ENCODE data around the gene KMT2C. TPM values are rescaled to one million over a fixed set of nuclear protein-coding genes. Genes with fewer than 3 reads are reported as not detected.
"Not testable (repeated sequence)": the region's sequence is repeated elsewhere in the genome, so short reads cannot be mapped to it uniquely, and the experiment has no call there.

The KMT2C gene
- polyA plus RNA-seq, 1 donor from 2014 or later, result 29.8 TPM

DNA sequence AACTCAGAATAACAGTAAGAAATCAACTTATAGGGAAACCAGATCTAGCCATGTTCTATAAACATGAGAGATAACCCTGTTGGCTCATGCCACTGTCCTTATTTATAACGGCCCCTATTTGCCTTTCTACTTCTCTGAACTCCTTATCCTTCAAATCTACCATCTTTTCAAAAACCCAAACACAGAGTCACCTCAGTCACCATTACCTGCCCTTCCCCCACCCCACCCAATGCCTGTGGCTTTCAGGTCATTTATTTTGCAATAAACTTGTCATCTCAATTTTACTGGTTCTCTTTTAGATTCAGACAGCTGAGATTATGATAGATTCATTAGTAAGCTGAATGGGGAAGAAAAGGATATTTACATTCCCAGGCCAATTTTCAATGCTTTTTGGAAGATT, 53.6 kb downstream of the KMT2C start:
- Histone ChIP-seq H3K27ac (ENCODE audit: low read length) (no peak overlapping the region), H3K9ac (ENCODE audit: low read length) (no peak overlapping the region), H4K20me1 (ENCODE audit: insufficient read depth) (no peaks in the 10 kb centered on the region), H2AFZ (ENCODE audit: low read depth, low read length) (no peak overlapping the region), H3K4me2 (ENCODE audit: low read length) (no peak overlapping the region), H3K27me3 (ENCODE audit: insufficient read depth, low read depth, low read length) (no peaks in the 10 kb centered on the region), H3K9me3 (ENCODE audit: low read length) (no peaks in the 10 kb centered on the region), H3K36me3 (ENCODE audit: insufficient read depth, low read length) (no peaks in the 10 kb centered on the region), H3K4me3 (ENCODE audit: low read length) (no peak overlapping the region), H3K79me2 (replicated peaks; ENCODE audit: insufficient read depth, low read length) (peaks cover 28% of the 10 kb centered on the region), H3K9me2 (ENCODE audit: insufficient read depth, low read length) (no peaks in the 10 kb centered on the region), H3F3A (ENCODE audit: insufficient read depth, low read length, poor library complexity, severe bottlenecking) (no peaks in the 10 kb centered on the region)
- TF ChIP-seq, protein P1, sequence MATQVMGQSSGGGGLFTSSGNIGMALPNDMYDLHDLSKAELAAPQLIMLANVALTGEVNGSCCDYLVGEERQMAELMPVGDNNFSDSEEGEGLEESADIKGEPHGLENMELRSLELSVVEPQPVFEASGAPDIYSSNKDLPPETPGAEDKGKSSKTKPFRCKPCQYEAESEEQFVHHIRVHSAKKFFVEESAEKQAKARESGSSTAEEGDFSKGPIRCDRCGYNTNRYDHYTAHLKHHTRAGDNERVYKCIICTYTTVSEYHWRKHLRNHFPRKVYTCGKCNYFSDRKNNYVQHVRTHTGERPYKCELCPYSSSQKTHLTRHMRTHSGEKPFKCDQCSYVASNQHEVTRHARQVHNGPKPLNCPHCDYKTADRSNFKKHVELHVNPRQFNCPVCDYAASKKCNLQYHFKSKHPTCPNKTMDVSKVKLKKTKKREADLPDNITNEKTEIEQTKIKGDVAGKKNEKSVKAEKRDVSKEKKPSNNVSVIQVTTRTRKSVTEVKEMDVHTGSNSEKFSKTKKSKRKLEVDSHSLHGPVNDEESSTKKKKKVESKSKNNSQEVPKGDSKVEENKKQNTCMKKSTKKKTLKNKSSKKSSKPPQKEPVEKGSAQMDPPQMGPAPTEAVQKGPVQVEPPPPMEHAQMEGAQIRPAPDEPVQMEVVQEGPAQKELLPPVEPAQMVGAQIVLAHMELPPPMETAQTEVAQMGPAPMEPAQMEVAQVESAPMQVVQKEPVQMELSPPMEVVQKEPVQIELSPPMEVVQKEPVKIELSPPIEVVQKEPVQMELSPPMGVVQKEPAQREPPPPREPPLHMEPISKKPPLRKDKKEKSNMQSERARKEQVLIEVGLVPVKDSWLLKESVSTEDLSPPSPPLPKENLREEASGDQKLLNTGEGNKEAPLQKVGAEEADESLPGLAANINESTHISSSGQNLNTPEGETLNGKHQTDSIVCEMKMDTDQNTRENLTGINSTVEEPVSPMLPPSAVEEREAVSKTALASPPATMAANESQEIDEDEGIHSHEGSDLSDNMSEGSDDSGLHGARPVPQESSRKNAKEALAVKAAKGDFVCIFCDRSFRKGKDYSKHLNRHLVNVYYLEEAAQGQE (IDR thresholded peaks at IDR 0.05; ENCODE audit: borderline replicate concordance), result no peak
- TF ChIP-seq MXI1 (conservative IDR thresholded peaks at IDR 0.05; ENCODE audit: poor library complexity, severe bottlenecking) (no peak), RAD21 (conservative IDR thresholded peaks at IDR 0.05) (no peak)

GRCh38 chr7:152380931-152381578, 54.7 kb downstream of the KMT2C start:
- H4K20me1 ChIP-seq (ENCODE audit: insufficient read depth), result not testable (repeated sequence)

DNA sequence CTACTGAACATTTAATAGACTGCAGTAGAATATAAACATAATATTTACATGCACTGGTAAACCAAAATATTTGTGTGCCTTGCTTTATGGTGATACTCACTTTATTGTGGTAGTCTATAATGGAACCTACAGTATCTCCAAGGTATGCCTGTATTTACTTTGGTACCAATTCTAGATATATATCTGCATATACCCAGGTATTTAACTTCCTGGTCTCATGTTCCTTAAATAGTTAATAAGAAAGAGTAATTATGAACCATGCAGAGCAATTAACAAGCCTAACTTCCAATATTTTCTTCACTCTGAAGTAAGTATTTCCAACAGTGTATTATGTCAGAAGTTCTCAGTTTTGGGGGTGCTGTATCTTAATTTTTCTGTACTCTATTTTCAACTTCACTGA, 57.3 kb downstream of the KMT2C start:
- not testable (repeated sequence) for H4K20me1 ChIP-seq (ENCODE audit: insufficient read depth); H3K9me2 ChIP-seq (ENCODE audit: insufficient read depth, low read length); H2AFZ ChIP-seq (ENCODE audit: low read depth, low read length); H3K9me3 ChIP-seq (ENCODE audit: low read length); H3K27ac ChIP-seq (ENCODE audit: low read length); H3K9ac ChIP-seq (ENCODE audit: low read length); H3K4me3 ChIP-seq (ENCODE audit: low read length); H3K36me3 ChIP-seq (ENCODE audit: insufficient read depth, low read length); H3K4me2 ChIP-seq (ENCODE audit: low read length); H3F3A ChIP-seq (ENCODE audit: insufficient read depth, low read length, poor library complexity, severe bottlenecking); H3K27me3 ChIP-seq (ENCODE audit: insufficient read depth, low read depth, low read length)
- peaks cover 48% of the 10 kb centered on the region for H3K79me2 ChIP-seq (replicated peaks; ENCODE audit: insufficient read depth, low read length)

More at GRCh38 chr7:152380931-152381578, 54.7 kb downstream of the KMT2C start:
- H2AFZ ChIP-seq (ENCODE audit: low read depth, low read length); H3K4me3 ChIP-seq (ENCODE audit: low read length); H3F3A ChIP-seq (ENCODE audit: insufficient read depth, low read length, poor library complexity, severe bottlenecking); H3K9me3 ChIP-seq (ENCODE audit: low read length); H3K4me2 ChIP-seq (ENCODE audit: low read length); H3K27ac ChIP-seq (ENCODE audit: low read length); H3K27me3 ChIP-seq (ENCODE audit: insufficient read depth, low read depth, low read length); H3K9ac ChIP-seq (ENCODE audit: low read length); H3K9me2 ChIP-seq (ENCODE audit: insufficient read depth, low read length); H3K36me3 ChIP-seq (ENCODE audit: insufficient read depth, low read length): not testable (repeated sequence)
- peaks cover 34% of the 10 kb centered on the region for H3K79me2 ChIP-seq (replicated peaks; ENCODE audit: insufficient read depth, low read length)

- not testable (repeated sequence) for H3K9ac ChIP-seq (ENCODE audit: low read length); H3K9me3 ChIP-seq (ENCODE audit: low read length); H3K27ac ChIP-seq (ENCODE audit: low read length); H3K9me2 ChIP-seq (ENCODE audit: insufficient read depth, low read length); H3K36me3 ChIP-seq (ENCODE audit: insufficient read depth, low read length); H3K27me3 ChIP-seq (ENCODE audit: insufficient read depth, low read depth, low read length); H3F3A ChIP-seq (ENCODE audit: insufficient read depth, low read length, poor library complexity, severe bottlenecking); H3K4me2 ChIP-seq (ENCODE audit: low read length); H4K20me1 ChIP-seq (ENCODE audit: insufficient read depth); H3K4me3 ChIP-seq (ENCODE audit: low read length); H2AFZ ChIP-seq (ENCODE audit: low read depth, low read length)
- H3K79me2 ChIP-seq (replicated peaks; ENCODE audit: insufficient read depth, low read length), result peaks cover 51% of the 10 kb centered on the region
These were observed 58.9 kb downstream of the KMT2C start for GRCh38 chr7:152376716-152377484.
